Glutamatergic neuron (in vitro differentiated cells): ENCODE results near the gene MALRD1. TPM values are rescaled to one million over a fixed set of nuclear protein-coding genes. Genes with fewer than 3 reads are reported as not detected.

Experiments used
- DNase-seq: peaks from one replicate; pipeline ENCODE4 v3.0.0; 2022
- H3K27ac Mint-ChIP-seq: one replicate; pipeline ENCODE4 v1.8.0; 2020; ENCODE audit warnings: mild to moderate bottlenecking, mixed read lengths, inconsistent platforms; ENCODE audit not compliant: unreplicated experiment
- H3K27me3 Mint-ChIP-seq: one replicate; pipeline ENCODE4 v1.8.0; 2020; ENCODE audit warnings: mild to moderate bottlenecking, moderate library complexity, mixed read lengths, inconsistent platforms; ENCODE audit not compliant: unreplicated experiment
- H3K36me3 Mint-ChIP-seq: one replicate; pipeline ENCODE4 v1.8.0; 2020; ENCODE audit warnings: mild to moderate bottlenecking, mixed read lengths, inconsistent platforms; ENCODE audit not compliant: unreplicated experiment
- H3K4me1 Mint-ChIP-seq: one replicate; pipeline ENCODE4 v1.8.0; 2020; ENCODE audit warnings: mild to moderate bottlenecking, low read depth, mixed read lengths, inconsistent platforms; ENCODE audit not compliant: unreplicated experiment
- H3K4me3 Mint-ChIP-seq: one replicate; pipeline ENCODE4 v1.8.0; 2020; ENCODE audit warnings: mild to moderate bottlenecking, mixed read lengths, inconsistent platforms; ENCODE audit not compliant: unreplicated experiment
- H3K9me3 Mint-ChIP-seq: one replicate; pipeline ENCODE4 v1.8.0; 2020; ENCODE audit warnings: mild to moderate bottlenecking, moderate library complexity, mixed read lengths, inconsistent platforms; ENCODE audit not compliant: unreplicated experiment
- total RNA-seq: library from RNA; stranded (reverse); fragmentation: NEBNext Ultra II Directional; extraction: Animal tissue kit (Norgen Biotek cat#: 25700); gene quantifications from one replicate; pipeline ENCODE4 v1.2.1, GENCODE V29; 2021; ENCODE audit not compliant: unreplicated experiment
- TF ChIP-seq, protein P1 (sequence below): fragments of 200-600 bp; sonication (generic); IDR thresholded peaks from one replicate; pipeline ENCODE4 v1.5.0; 2021; ENCODE audit not compliant: partially characterized antibody, unreplicated experiment

Gene MALRD1
- total RNA-seq, 1 donor from 2014 or later: 0.27 TPM

- Mint-ChIP-seq H3K36me3 (peaks cover 4% of the 10 kb centered on the region), H3K4me1 (peaks cover 10% of the 10 kb centered on the region), H3K27ac (peak overlapping the region; percentile 94), H3K27me3 (no peaks in the 10 kb centered on the region), H3K9me3 (peaks cover 3% of the 10 kb centered on the region), H3K4me3 (no peak overlapping the region)
- TF ChIP-seq, protein P1, sequence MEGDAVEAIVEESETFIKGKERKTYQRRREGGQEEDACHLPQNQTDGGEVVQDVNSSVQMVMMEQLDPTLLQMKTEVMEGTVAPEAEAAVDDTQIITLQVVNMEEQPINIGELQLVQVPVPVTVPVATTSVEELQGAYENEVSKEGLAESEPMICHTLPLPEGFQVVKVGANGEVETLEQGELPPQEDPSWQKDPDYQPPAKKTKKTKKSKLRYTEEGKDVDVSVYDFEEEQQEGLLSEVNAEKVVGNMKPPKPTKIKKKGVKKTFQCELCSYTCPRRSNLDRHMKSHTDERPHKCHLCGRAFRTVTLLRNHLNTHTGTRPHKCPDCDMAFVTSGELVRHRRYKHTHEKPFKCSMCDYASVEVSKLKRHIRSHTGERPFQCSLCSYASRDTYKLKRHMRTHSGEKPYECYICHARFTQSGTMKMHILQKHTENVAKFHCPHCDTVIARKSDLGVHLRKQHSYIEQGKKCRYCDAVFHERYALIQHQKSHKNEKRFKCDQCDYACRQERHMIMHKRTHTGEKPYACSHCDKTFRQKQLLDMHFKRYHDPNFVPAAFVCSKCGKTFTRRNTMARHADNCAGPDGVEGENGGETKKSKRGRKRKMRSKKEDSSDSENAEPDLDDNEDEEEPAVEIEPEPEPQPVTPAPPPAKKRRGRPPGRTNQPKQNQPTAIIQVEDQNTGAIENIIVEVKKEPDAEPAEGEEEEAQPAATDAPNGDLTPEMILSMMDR: no peak
- no peak for DNase-seq
Measured at GRCh38 chr10:19283285-19283684, 234.7 kb downstream of the MALRD1 start.

DNA sequence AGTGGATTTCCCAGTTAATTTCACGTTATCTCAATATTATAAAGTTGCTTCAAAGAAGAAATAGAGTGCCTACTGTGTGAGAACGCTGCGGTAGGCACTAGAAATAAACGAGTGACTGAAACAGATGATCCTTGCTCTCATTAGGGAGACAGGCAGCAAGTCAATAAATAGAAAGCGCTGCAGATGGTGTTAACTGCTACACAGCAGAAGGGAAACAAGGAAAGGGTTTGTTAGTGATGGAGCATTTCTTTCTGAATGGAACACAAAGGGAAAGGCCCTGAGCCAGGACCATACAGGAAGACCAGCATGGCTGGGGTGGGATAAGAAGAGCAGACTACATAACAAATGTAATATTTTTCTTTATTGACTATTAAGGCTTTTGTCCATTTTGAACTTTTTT lies 235.2 kb downstream of the MALRD1 start:
- peak; percentile 36 for DNase-seq
- Mint-ChIP-seq H3K36me3 (peaks cover 4% of the 10 kb centered on the region), H3K9me3 (peaks cover 3% of the 10 kb centered on the region), H3K27me3 (peaks cover 2% of the 10 kb centered on the region), H3K27ac (peak overlapping the region; percentile 94), H3K4me3 (peak overlapping the region; percentile 35), H3K4me1 (peaks cover 10% of the 10 kb centered on the region)
- TF ChIP-seq, protein P1: no peak

DNA sequence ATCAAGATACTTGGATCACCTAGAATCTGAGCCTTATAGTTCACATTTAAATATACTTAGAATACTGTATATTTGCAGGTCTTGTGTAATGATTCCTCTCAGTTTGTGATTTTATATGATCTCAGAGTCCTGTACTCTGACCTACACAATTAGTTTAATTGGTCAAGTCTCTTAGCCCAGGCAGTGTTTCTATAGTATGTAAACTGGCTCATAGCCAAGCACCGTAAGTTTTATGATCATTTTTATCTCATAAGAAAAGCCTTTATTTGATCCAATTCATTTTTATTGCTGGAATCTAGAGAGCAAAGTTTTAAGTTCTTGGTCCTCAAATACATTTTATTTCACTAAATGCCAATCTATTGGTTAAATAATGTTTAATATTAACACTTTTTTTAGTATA lies 242.2 kb downstream of the MALRD1 start:
- Mint-ChIP-seq H3K4me1 (no peaks in the 10 kb centered on the region), H3K4me3 (no peak overlapping the region), H3K36me3 (no peaks in the 10 kb centered on the region), H3K27ac (no peak overlapping the region), H3K27me3 (peaks cover 2% of the 10 kb centered on the region), H3K9me3 (no peaks in the 10 kb centered on the region)
- TF ChIP-seq, protein P1: no peak
- no peak for DNase-seq

DNA sequence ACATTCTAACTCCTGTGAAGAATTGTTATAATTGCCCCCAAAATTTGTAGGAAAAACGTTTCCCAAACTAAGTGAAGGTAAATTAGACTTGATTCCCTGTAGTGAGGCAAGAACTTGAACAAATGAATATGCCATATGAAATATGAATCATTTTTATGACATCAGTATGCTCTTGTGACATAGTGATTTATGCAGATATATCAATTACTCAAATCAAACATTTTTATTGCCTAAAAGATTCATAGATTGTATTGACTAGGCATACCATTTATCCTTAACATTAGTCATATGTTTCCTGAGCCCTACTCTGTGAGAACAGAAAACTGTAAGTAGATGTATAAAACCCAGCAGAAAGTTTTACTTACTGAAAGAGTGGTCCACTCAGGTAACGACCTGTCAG lies 245.6 kb downstream of the MALRD1 start:
- DNase-seq: no peak
- peaks cover 3% of the 10 kb centered on the region for H3K4me1 Mint-ChIP-seq
- peaks cover 2% of the 10 kb centered on the region for H3K27me3 Mint-ChIP-seq
- no peaks in the 10 kb centered on the region for H3K9me3 Mint-ChIP-seq
- TF ChIP-seq, protein P1: no peak
- H3K27ac Mint-ChIP-seq: no peak overlapping the region
- H3K36me3 Mint-ChIP-seq: no peaks in the 10 kb centered on the region
- H3K4me3 Mint-ChIP-seq: no peak overlapping the region

DNA sequence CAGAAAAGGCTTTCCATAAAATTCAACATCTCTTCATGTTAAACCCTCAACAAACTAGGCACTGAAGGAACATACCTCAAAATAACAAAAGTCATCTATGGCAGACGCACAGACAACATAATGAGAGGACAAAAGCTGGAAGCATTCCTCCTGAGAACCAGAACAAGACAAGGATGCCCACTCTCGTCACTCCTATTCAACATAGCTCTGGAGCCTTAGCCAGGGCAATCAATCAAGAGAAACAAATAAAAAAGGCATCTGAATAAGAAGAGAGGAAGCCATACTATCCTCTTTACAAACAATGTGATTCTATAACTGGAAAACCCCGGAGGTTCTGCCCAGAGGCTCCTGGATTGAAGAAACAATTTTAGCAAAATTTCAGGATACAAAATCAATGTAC lies 251.0 kb downstream of the MALRD1 start:
- H3K4me3 Mint-ChIP-seq: no peak overlapping the region
- H3K4me1 Mint-ChIP-seq: peaks cover 3% of the 10 kb centered on the region
- TF ChIP-seq, protein P1: no peak
- no peak for DNase-seq
- H3K27ac Mint-ChIP-seq: no peak overlapping the region
- no peaks in the 10 kb centered on the region for H3K9me3 Mint-ChIP-seq
- H3K27me3 Mint-ChIP-seq: peaks cover 2% of the 10 kb centered on the region
- no peaks in the 10 kb centered on the region for H3K36me3 Mint-ChIP-seq
